Glutamatergic neuron (in vitro differentiated cells): ENCODE data around the gene ARHGAP45. TPM values are rescaled to one million over a fixed set of nuclear protein-coding genes. Genes with fewer than 3 reads are reported as not detected.

ENCODE experiments used
- total RNA-seq: library from RNA; stranded (reverse); fragmentation: NEBNext Ultra II Directional; extraction: Animal tissue kit (Norgen Biotek cat#: 25700); gene quantifications from one replicate; pipeline ENCODE4 v1.2.1, GENCODE V29; 2021; ENCODE audit not compliant: unreplicated experiment

ARHGAP45 gene
- total RNA-seq, 1 donor from 2014 or later = 1.7 TPM

Other genes starting within 250 kb of the ARHGAP45 start
- 392 TPM for gene PLPPR3, start 245.2 kb upstream of the ARHGAP45 start, total RNA-seq
- 2.2 TPM for gene AZU1, start 239.3 kb upstream of the ARHGAP45 start, total RNA-seq
- gene PRTN3, start 226.2 kb upstream of the ARHGAP45 start, total RNA-seq = not detected
- gene ELANE, start 214.9 kb upstream of the ARHGAP45 start, total RNA-seq = not detected
- not detected for gene CFD, start 207.5 kb upstream of the ARHGAP45 start, total RNA-seq
- gene MED16, start 174.0 kb upstream of the ARHGAP45 start, total RNA-seq = 65.0 TPM
- not detected for gene RNU6-9, start 173.7 kb upstream of the ARHGAP45 start, total RNA-seq
- 61.9 TPM for gene R3HDM4, start 153.9 kb upstream of the ARHGAP45 start, total RNA-seq
- gene KISS1R, start 149.8 kb upstream of the ARHGAP45 start, total RNA-seq = not detected
- gene ARID3A, start 141.1 kb upstream of the ARHGAP45 start, total RNA-seq = 148 TPM
- 52.1 TPM for gene WDR18, start 82.8 kb upstream of the ARHGAP45 start, total RNA-seq
- gene GRIN3B, start 66.7 kb upstream of the ARHGAP45 start, total RNA-seq = 0.93 TPM
- 222 TPM for gene TMEM259, start 46.0 kb upstream of the ARHGAP45 start, total RNA-seq
- not detected for gene RNU6-2, start 45.6 kb upstream of the ARHGAP45 start, total RNA-seq
- gene CNN2, start 40.6 kb upstream of the ARHGAP45 start, total RNA-seq = 117 TPM
- gene ABCA7, start 27.1 kb upstream of the ARHGAP45 start, total RNA-seq = 110 TPM
- gene POLR2E, start 28.2 kb downstream of the ARHGAP45 start, total RNA-seq = 140 TPM
- gene GPX4, start 36.8 kb downstream of the ARHGAP45 start, total RNA-seq = 210 TPM
- gene SBNO2, start 107.1 kb downstream of the ARHGAP45 start, total RNA-seq = 65.5 TPM
- 48.2 TPM for gene STK11, start 138.6 kb downstream of the ARHGAP45 start, total RNA-seq
- gene CBARP, start 170.8 kb downstream of the ARHGAP45 start, total RNA-seq = 74.7 TPM
- 129 TPM for gene ATP5F1D, start 174.6 kb downstream of the ARHGAP45 start, total RNA-seq
- gene MIDN, start 181.4 kb downstream of the ARHGAP45 start, total RNA-seq = 325 TPM
- gene CIRBP, start 202.2 kb downstream of the ARHGAP45 start, total RNA-seq = 341 TPM
- gene FAM174C, start 208.4 kb downstream of the ARHGAP45 start, total RNA-seq = 17.3 TPM
- gene EFNA2, start 218.7 kb downstream of the ARHGAP45 start, total RNA-seq = 61.4 TPM